HEK293T (cell line): ENCODE data around the gene MOK.

Source experiments
- BHLHE40 ChIP-seq: fragments of 450-650 bp; IDR thresholded peaks from 2 replicates; pipeline ENCODE4 v1.6.1; 2016; ENCODE audit warnings: mild to moderate bottlenecking, moderate library complexity, borderline replicate concordance
- FOXM1 ChIP-seq: fragments of 450-650 bp; IDR thresholded peaks from 2 replicates; pipeline ENCODE4 v1.6.1; 2017; ENCODE audit warnings: mild to moderate bottlenecking, borderline replicate concordance
- SP1 ChIP-seq: fragments of 450-650 bp; IDR thresholded peaks from 2 replicates; pipeline ENCODE4 v1.6.1; 2017

- TF ChIP-seq SP1 (no peak), FOXM1 (no peak), BHLHE40 (no peak)
Measured at GRCh38 chr14:102346645-102347044, 41.7 kb upstream of the MOK start.
